Measurements from ENCODE around the gene SYCE1L.

GRCh38 chr16:77234611-77235010 lies 35.4 kb downstream of the SYCE1L start:
- no peak for TF ChIP-seq CTCF (IDR thresholded peaks at IDR 0.05)
- no peak for TF ChIP-seq EP300 (IDR thresholded peaks at IDR 0.05)
- TF ChIP-seq POLR2AphosphoS5 (IDR thresholded peaks at IDR 0.05), result no peak

All from gastroesophageal sphincter (tissue), 3 donors.